ENCODE results near the gene DDAH1. TPM values are rescaled to one million over a fixed set of nuclear protein-coding genes. Genes with fewer than 3 reads are reported as not detected.

DDAH1 gene
- total RNA-seq, 4 donors from 2014 or later: 8.3 to 21.1 (median 13.3) TPM

DNA sequence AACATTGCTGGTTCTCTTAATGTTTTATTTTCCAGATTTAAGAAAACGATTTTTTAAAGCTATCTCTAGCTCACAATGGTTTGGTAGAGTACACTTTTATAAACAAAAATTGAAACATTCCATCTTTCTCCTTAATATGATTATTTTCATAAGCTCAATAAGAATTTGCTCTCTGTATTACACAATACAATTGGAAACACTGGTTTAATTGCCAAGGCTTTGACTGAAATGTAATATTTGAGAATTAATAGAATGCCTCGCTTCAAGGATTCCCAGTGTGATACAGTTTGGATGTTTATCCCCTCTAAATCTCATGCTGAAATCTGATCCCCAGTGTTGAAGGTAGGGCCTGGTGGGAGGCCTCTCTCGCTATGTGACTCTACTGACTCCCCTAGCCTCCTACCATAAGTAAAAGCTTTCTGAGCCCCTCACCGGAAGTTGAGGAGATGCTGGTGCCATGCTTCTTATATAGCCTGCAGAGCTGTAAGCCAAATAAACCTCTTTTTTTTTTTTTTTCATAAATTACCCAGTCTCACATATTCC is 67.4 kb downstream of the DDAH1 start:
- no peak for TF ChIP-seq POLR2A (IDR thresholded peaks at IDR 0.05)
- TF ChIP-seq, protein P1, sequence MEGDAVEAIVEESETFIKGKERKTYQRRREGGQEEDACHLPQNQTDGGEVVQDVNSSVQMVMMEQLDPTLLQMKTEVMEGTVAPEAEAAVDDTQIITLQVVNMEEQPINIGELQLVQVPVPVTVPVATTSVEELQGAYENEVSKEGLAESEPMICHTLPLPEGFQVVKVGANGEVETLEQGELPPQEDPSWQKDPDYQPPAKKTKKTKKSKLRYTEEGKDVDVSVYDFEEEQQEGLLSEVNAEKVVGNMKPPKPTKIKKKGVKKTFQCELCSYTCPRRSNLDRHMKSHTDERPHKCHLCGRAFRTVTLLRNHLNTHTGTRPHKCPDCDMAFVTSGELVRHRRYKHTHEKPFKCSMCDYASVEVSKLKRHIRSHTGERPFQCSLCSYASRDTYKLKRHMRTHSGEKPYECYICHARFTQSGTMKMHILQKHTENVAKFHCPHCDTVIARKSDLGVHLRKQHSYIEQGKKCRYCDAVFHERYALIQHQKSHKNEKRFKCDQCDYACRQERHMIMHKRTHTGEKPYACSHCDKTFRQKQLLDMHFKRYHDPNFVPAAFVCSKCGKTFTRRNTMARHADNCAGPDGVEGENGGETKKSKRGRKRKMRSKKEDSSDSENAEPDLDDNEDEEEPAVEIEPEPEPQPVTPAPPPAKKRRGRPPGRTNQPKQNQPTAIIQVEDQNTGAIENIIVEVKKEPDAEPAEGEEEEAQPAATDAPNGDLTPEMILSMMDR (IDR thresholded peaks at IDR 0.05): no peak
- no peak overlapping the region for H3K4me3 ChIP-seq (ENCODE audit: low read depth, poor library complexity, severe bottlenecking)
- no peak for DNase-seq (ENCODE audit: low spot score in 2 of 2)
- intact Hi-C loops (cut with DNase I; ENCODE audit: low total_unique reads): no loop called here
- WGBS, 2 donors: 75 to 77% methylated on average over 4 of the region's 4 CpGs

DNA sequence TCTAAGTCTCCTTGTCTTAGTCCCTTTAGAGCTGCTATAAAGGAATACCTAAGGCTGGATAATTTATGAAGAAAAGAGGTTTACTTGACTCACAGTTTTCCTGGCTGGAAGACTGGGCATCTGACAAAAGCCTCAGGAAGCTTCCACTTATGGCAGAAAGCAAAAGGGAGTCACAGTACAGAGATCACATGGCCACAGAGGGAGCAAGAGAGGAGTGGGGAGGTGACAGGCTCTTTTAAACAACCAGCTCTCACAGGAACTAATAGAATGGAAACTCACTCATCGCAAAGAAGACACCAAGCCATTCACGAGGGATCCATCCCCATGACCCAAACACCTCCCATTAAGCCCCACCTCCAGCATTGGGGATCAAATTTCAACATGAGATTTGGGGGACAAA is 68.8 kb downstream of the DDAH1 start:
- no peak for DNase-seq (ENCODE audit: low spot score in 2 of 2)
- WGBS, 2 donors: 96 to 98% methylated on average over 2 of the region's 2 CpGs
- no peak overlapping the region for H3K4me3 ChIP-seq (ENCODE audit: low read depth, poor library complexity, severe bottlenecking)
- no peak for TF ChIP-seq POLR2A (IDR thresholded peaks at IDR 0.05)
- TF ChIP-seq, protein P1 (IDR thresholded peaks at IDR 0.05): no peak
- intact Hi-C loops (cut with DNase I; ENCODE audit: low total_unique reads): no loop called here

DNA sequence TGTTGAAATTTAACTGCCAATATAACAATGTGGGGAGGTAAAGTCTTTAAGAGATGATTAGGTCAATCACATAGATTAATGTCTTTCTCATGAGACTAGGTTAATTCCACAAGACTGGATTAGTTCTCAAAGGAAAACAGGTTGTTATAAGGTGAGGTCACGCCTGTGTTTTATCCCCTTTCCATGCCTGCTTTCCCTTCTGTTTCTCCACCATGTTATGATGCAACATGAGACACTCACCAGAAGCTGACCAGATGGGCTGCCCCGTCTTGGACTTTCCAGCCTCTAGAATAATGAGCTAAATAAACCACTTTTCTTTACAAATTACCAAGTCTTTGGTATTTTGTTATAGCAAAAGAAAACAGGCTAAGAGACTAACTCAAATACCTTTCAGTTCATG is 70.8 kb downstream of the DDAH1 start:
- WGBS, 2 donors: 94 to 96% methylated on average over 2 of the region's 2 CpGs
- DNase-seq (ENCODE audit: low spot score in 2 of 2): no peak
- intact Hi-C loops (cut with DNase I; ENCODE audit: low total_unique reads): no loop called here
- no peak overlapping the region for H3K4me3 ChIP-seq (ENCODE audit: low read depth, poor library complexity, severe bottlenecking)
- no peak for TF ChIP-seq POLR2A (IDR thresholded peaks at IDR 0.05)
- TF ChIP-seq, protein P1 (IDR thresholded peaks at IDR 0.05): no peak

DNA sequence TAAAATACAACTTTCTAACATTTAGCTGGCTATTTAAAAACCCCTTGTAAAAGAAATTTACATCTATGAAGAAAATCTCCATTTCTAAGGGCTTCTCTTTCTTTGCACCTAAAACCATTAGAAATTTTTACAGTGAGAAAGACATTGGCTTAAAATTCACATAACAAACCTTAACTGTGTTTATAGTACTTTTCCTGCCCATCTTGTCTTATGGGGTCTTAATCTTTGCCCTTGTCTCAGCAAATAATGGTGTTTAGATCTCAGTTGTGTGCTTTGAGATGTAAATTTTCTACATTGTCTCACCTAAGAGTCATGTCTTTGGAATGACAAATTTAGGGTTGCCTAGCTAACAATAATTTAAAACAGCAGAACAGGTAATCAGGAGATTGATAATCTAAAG is 71.5 kb downstream of the DDAH1 start:
- DNase-seq (ENCODE audit: low spot score in 2 of 2): no peak
- intact Hi-C loops (cut with DNase I; ENCODE audit: low total_unique reads): no loop called here
- TF ChIP-seq, protein P1 (IDR thresholded peaks at IDR 0.05): no peak
- no peak for TF ChIP-seq POLR2A (IDR thresholded peaks at IDR 0.05)
- H3K4me3 ChIP-seq (ENCODE audit: low read depth, poor library complexity, severe bottlenecking): no peak overlapping the region

DNA sequence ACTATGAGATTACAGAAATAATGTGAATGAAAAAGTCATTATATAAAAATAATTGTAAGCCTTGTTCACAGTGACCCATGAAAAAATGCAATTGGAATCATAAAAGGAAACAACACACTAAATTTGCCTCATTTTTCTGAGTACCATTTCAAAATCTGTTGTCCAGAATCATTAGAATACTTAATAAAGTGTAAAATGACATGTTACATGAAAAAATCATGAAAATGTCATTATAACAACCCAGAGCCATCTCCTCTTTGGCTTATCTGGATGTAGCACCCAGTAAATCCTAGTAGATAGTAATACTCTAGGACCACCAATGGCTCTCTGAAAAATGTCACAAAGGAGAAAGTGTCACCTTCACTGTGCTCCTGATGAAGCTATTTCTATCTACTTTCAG is 76.5 kb downstream of the DDAH1 start:
- intact Hi-C loops (cut with DNase I; ENCODE audit: low total_unique reads): no loop called here
- no peak for DNase-seq (ENCODE audit: low spot score in 2 of 2)
- no peak overlapping the region for H3K4me3 ChIP-seq (ENCODE audit: low read depth, poor library complexity, severe bottlenecking)
- TF ChIP-seq, protein P1 (IDR thresholded peaks at IDR 0.05): no peak
- no peak for TF ChIP-seq POLR2A (IDR thresholded peaks at IDR 0.05)

DNA sequence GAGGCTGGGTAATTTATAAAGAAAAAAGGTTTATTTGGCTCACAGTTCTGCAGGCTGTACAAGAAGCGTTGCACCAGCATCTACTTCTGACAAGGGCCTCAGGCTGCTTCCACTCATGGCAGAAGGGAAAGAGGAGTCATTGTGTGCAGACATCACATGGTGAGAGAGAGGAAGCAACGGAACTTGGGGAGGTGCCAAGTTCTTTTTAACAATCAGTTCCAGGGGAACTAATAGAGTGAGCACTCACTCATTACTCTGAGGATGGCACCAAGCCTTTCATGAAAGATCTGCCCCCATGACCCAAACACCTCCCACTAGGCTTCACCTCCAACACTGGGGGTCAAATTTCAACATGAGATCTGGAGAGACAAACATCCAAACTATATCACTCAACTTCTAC is 77.2 kb downstream of the DDAH1 start:
- intact Hi-C loops (cut with DNase I; ENCODE audit: low total_unique reads): no loop called here
- WGBS, 2 donors: 60 to 63% methylated on average over 2 of the region's 2 CpGs

More for the DNA sequence above, 77.2 kb downstream of the DDAH1 start:
- H3K4me3 ChIP-seq (ENCODE audit: low read depth, poor library complexity, severe bottlenecking): no peak overlapping the region
- DNase-seq (ENCODE audit: low spot score in 2 of 2): no peak
- TF ChIP-seq, protein P1 (IDR thresholded peaks at IDR 0.05): no peak
- TF ChIP-seq POLR2A (IDR thresholded peaks at IDR 0.05): no peak
